HFFc6 (cell line): Measurements from ENCODE around the gene LRRC8D. TPM values are rescaled to one million over a fixed set of nuclear protein-coding genes. Genes with fewer than 3 reads are reported as not detected.

Experiments
- DNase-seq: peaks from one replicate; pipeline ENCODE4 v3.0.0-alpha.2; 2018
- H3K27ac Mint-ChIP-seq: 2 replicates; pipeline ENCODE4 v1.8.0; 2020; ENCODE audit warnings: mild to moderate bottlenecking, mixed read lengths
- H3K27me3 Mint-ChIP-seq: 2 replicates; pipeline ENCODE4 v1.8.0; 2021; ENCODE audit warnings: mild to moderate bottlenecking, moderate library complexity, mixed read lengths; ENCODE audit not compliant: insufficient read depth
- H3K36me3 Mint-ChIP-seq: 2 replicates; pipeline ENCODE4 v1.8.0; 2021; ENCODE audit warnings: low read depth, mixed read lengths
- H3K4me1 Mint-ChIP-seq: 2 replicates; pipeline ENCODE4 v1.8.0; 2020; ENCODE audit warnings: low read depth, mixed read lengths
- H3K4me3 Mint-ChIP-seq: 2 replicates; pipeline ENCODE4 v1.8.0; 2020; ENCODE audit warnings: mild to moderate bottlenecking, moderate library complexity, mixed read lengths
- H3K9me3 Mint-ChIP-seq: 2 replicates; pipeline ENCODE4 v1.8.0; 2020; ENCODE audit warnings: mild to moderate bottlenecking, mixed read lengths
- CTCF ChIP-seq: fragments of 200-600 bp; sonication (generic); IDR thresholded peaks from 2 replicates; pipeline ENCODE4 v1.5.0; 2021; ENCODE audit warnings: antibody characterized with exemption, mild to moderate bottlenecking
- total RNA-seq, 6 experiments: library from RNA; stranded (reverse); fragmentation: NEBNext Ultra II Directional; extraction: Animal tissue kit (Norgen Biotek cat#: 25700); gene quantifications; 2 replicates in 1 of 6; 3 replicates in 5 of 6; pipeline ENCODE4 v1.2.3, GENCODE V29; 2021

The LRRC8D gene
- total RNA-seq, 6 experiments from 2014 or later, result 33.5 to 46.7 (median 41.8) TPM

- no peak overlapping the region for H3K27ac Mint-ChIP-seq
- peaks cover 62% of the 10 kb centered on the region for H3K4me1 Mint-ChIP-seq
- H3K36me3 Mint-ChIP-seq, result no peaks in the 10 kb centered on the region
- H3K27me3 Mint-ChIP-seq, result no peaks in the 10 kb centered on the region; the same call in 1 of the 2 replicates
- no peak for DNase-seq
- no peaks in the 10 kb centered on the region for H3K9me3 Mint-ChIP-seq
- no peak for TF ChIP-seq CTCF
- no peak overlapping the region for H3K4me3 Mint-ChIP-seq
These were observed 129.3 kb downstream of the LRRC8D start for GRCh38 chr1:89949991-89950624.

- H3K4me1 Mint-ChIP-seq, result peaks cover 62% of the 10 kb centered on the region
- H3K9me3 Mint-ChIP-seq, result no peaks in the 10 kb centered on the region
- H3K4me3 Mint-ChIP-seq, result no peak overlapping the region
- TF ChIP-seq CTCF, result no peak
- no peak for DNase-seq
- no peak overlapping the region for H3K27ac Mint-ChIP-seq
- no peaks in the 10 kb centered on the region; the same call in 1 of the 2 replicates for H3K27me3 Mint-ChIP-seq
- H3K36me3 Mint-ChIP-seq, result no peaks in the 10 kb centered on the region
These were observed 129.9 kb downstream of the LRRC8D start for GRCh38 chr1:89950703-89951102.

GRCh38 chr1:89951766-89952604, 131.2 kb downstream of the LRRC8D start:
- Mint-ChIP-seq H3K27me3 (no peaks in the 10 kb centered on the region), H3K4me3 (peak overlapping the region; percentile 59), H3K36me3 (no peaks in the 10 kb centered on the region), H3K9me3 (no peaks in the 10 kb centered on the region), H3K27ac (peak overlapping the region; percentile 92), H3K4me1 (peaks cover 58% of the 10 kb centered on the region)
- no peak for TF ChIP-seq CTCF
- DNase-seq, result peak; percentile 88

- Mint-ChIP-seq H3K9me3 (no peaks in the 10 kb centered on the region), H3K27ac (peak overlapping the region; percentile 92), H3K27me3 (no peaks in the 10 kb centered on the region), H3K36me3 (no peaks in the 10 kb centered on the region), H3K4me1 (peaks cover 63% of the 10 kb centered on the region), H3K4me3 (no peak overlapping the region)
- no peak for DNase-seq
- TF ChIP-seq CTCF, result no peak
These were observed 131.8 kb downstream of the LRRC8D start for GRCh38 chr1:89952605-89953130.

GRCh38 chr1:89953131-89953626, 132.3 kb downstream of the LRRC8D start:
- peaks cover 63% of the 10 kb centered on the region for H3K4me1 Mint-ChIP-seq
- DNase-seq, result peak; percentile 97
- H3K27me3 Mint-ChIP-seq, result no peaks in the 10 kb centered on the region
- TF ChIP-seq CTCF, result peak; percentile 43
- H3K27ac Mint-ChIP-seq, result peak overlapping the region; percentile 92
- H3K4me3 Mint-ChIP-seq, result peak overlapping the region; percentile 41
- H3K36me3 Mint-ChIP-seq, result no peaks in the 10 kb centered on the region
- no peaks in the 10 kb centered on the region for H3K9me3 Mint-ChIP-seq
